Tibial nerve (tissue), 4 donors: ENCODE results near the gene ZNF892. TPM values are rescaled to one million over a fixed set of nuclear protein-coding genes. Genes with fewer than 3 reads are reported as not detected.
"Not testable (repeated sequence)": the region's sequence is repeated elsewhere in the genome, so short reads cannot be mapped to it uniquely, and the experiment has no call there.

ENCODE experiments used
- DNase-seq, 2 donors: peaks; one replicate each; pipeline ENCODE4 v3.0.0-alpha.2; 2019; ENCODE audit warnings: low spot score in 2 of 2
- H3K27ac ChIP-seq, 4 donors: fragments of 200-600 bp; sonication (generic) in 3 of 4; one replicate each; pipeline ENCODE4 v1.5.1; 2017 to 2019; ENCODE audit warnings: mild to moderate bottlenecking in 1 of 4
- H3K27me3 ChIP-seq, 2 donors: fragments of 200-600 bp; sonication (generic) in 1 of 2; one replicate each; pipeline versions ENCODE4 v1.5.1 to v1.6.0; 2017 to 2019
- H3K36me3 ChIP-seq, 3 donors: fragments of 200-600 bp; sonication (generic); one replicate each; pipeline ENCODE4 v1.5.1; 2018 to 2019
- H3K4me1 ChIP-seq, 4 donors: fragments of 200-600 bp; sonication (generic) in 3 of 4; one replicate each; pipeline ENCODE4 v1.5.1; 2017 to 2019
- H3K4me3 ChIP-seq, 4 donors: fragments of 200-600 bp; sonication (generic) in 3 of 4; one replicate each; pipeline ENCODE4 v1.5.1; 2017 to 2019; ENCODE audit warnings: mild to moderate bottlenecking in 1 of 4, moderate library complexity in 1 of 4
- H3K9me3 ChIP-seq, 4 donors: fragments of 200-600 bp; sonication (generic) in 3 of 4; one replicate each; pipeline ENCODE4 v1.5.1; 2017 to 2019
- CTCF ChIP-seq, 5 experiments: fragments of 200-600 bp in 3 of 5; fragments of 450-650 bp in 2 of 5; sonication (generic) in 3 of 5; IDR thresholded peaks; one replicate each; pipeline ENCODE4 v1.5.1; 2016 to 2019; ENCODE audit warnings: antibody characterized with exemption in 5 of 5, mild to moderate bottlenecking in 3 of 5, moderate library complexity in 2 of 5
- EP300 ChIP-seq, 2 donors: sonication (generic); formaldehyde crosslinking; IDR thresholded peaks; one replicate each; pipeline ENCODE4 v1.6.1; 2017; ENCODE audit warnings: antibody characterized with exemption in 2 of 2, mild to moderate bottlenecking in 1 of 2
- POLR2A ChIP-seq, 2 donors: fragments of 450-650 bp; IDR thresholded peaks; one replicate each; pipeline ENCODE4 v1.6.1; 2017; ENCODE audit warnings: antibody characterized with exemption in 2 of 2, mild to moderate bottlenecking in 2 of 2, moderate library complexity in 2 of 2
- WGBS, 2 donors: methylation state at CpG; one replicate each; pipeline ENCODE4 v1.1.5; 2018; 5-methylcytosine and 5-hydroxymethylcytosine counted together
- total RNA-seq, 4 donors: library from RNA; depleted of rRNA; stranded (reverse); fragments of >200 nt; gene quantifications; one replicate each; pipeline ENCODE4 v1.1.0, GENCODE V29; 2016

ZNF892 gene
- total RNA-seq, 4 donors from 2014 or later = 7.7 to 21.2 (median 14.7) TPM

GRCh38 chr2:95192956-95193355 is 14.4 kb upstream of the ZNF892 start:
- peak; percentile 21 to 66 for DNase-seq
- WGBS, 2 donors = 29 to 36% methylated on average over 12 to 13 of the region's 15 CpGs
- peak; percentile 35 to 68 (median 49) for TF ChIP-seq CTCF (IDR thresholded peaks at IDR 0.05)
- H3K4me3 ChIP-seq, H3K9me3 ChIP-seq, H3K4me1 ChIP-seq, H3K36me3 ChIP-seq, H3K27me3 ChIP-seq, H3K27ac ChIP-seq: not testable (repeated sequence)

DNA sequence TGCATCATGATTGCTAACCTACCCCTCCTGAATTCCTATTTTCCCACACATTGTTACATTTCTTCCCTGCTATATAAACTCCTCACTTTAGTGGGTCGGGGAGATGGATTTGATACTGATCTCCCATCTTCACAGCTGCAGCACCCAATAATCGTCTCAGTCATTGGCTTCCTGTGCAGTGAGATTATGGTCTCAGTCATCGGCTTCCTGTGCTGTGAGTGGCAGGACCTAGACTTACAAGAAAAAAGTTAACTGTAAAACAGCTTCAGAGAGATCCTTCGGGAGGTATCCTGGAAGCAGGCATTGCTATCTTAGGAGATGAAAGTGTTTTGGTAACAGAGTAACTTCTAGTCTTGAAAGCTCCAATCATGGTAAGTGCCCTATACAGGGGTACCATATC is 3.4 kb upstream of the ZNF892 start:
- H3K27ac ChIP-seq = no peak overlapping the region
- DNase-seq = no peak
- WGBS, 2 donors = 88 to 92% methylated on average over 4 of the region's 4 CpGs

GRCh38 chr2:95204396-95204795 is 2.9 kb upstream of the ZNF892 start:
- TF ChIP-seq CTCF (IDR thresholded peaks at IDR 0.05) (no peak), POLR2A (IDR thresholded peaks at IDR 0.05) (no peak), EP300 (IDR thresholded peaks at IDR 0.05) (no peak)
- H3K4me3 ChIP-seq = no peak overlapping the region
- H3K27ac ChIP-seq = no peak overlapping the region
- DNase-seq = no peak
- H3K27me3 ChIP-seq = no peaks in the 10 kb centered on the region
- WGBS, 2 donors = 92 to 94% methylated on average over 2 of the region's 2 CpGs
- peaks cover 0 to 18% (median 0%) of the 10 kb centered on the region in 3 donors for H3K36me3 ChIP-seq
- H3K9me3 ChIP-seq = peaks cover 0 to 3% (median 0%) of the 10 kb centered on the region in 4 donors
- peaks cover 0 to 22% (median 0%) of the 10 kb centered on the region in 4 donors for H3K4me1 ChIP-seq

More for the DNA sequence above, 3.4 kb upstream of the ZNF892 start:
- H3K4me3 ChIP-seq = no peak overlapping the region
- peaks cover 0 to 13% (median 0%) of the 10 kb centered on the region in 3 donors for H3K36me3 ChIP-seq
- no peaks in the 10 kb centered on the region for H3K9me3 ChIP-seq
- peaks cover 0 to 22% (median 0%) of the 10 kb centered on the region in 4 donors for H3K4me1 ChIP-seq
- TF ChIP-seq CTCF (IDR thresholded peaks at IDR 0.05) = no peak
- TF ChIP-seq POLR2A (IDR thresholded peaks at IDR 0.05) = no peak
- TF ChIP-seq EP300 (IDR thresholded peaks at IDR 0.05) = no peak
- H3K27me3 ChIP-seq = no peaks in the 10 kb centered on the region

- DNase-seq = no peak
- TF ChIP-seq EP300 (IDR thresholded peaks at IDR 0.05) (no peak), CTCF (IDR thresholded peaks at IDR 0.05) (no peak), POLR2A (IDR thresholded peaks at IDR 0.05) (no peak)
- no peak overlapping the region for H3K27ac ChIP-seq
- peaks cover 0 to 15% (median 3%) of the 10 kb centered on the region in 4 donors for H3K9me3 ChIP-seq
- 32 to 37% methylated on average over 10 of the region's 10 CpGs for WGBS, 2 donors
- peaks cover 0 to 32% (median 0%) of the 10 kb centered on the region in 3 donors for H3K36me3 ChIP-seq
- peak overlapping the region in 1 of 4 donors; percentile 84 for H3K4me3 ChIP-seq
- H3K27me3 ChIP-seq = no peaks in the 10 kb centered on the region
- H3K4me1 ChIP-seq = peaks cover 0 to 22% (median 0%) of the 10 kb centered on the region in 4 donors
These were observed 1.2 kb upstream of the ZNF892 start for GRCh38 chr2:95206096-95206495.

- peaks cover 0 to 35% (median 15%) of the 10 kb centered on the region in 4 donors for H3K9me3 ChIP-seq
- H3K27me3 ChIP-seq = no peaks in the 10 kb centered on the region
- no peak for TF ChIP-seq CTCF (IDR thresholded peaks at IDR 0.05)
- TF ChIP-seq EP300 (IDR thresholded peaks at IDR 0.05) = no peak
- no peak for TF ChIP-seq POLR2A (IDR thresholded peaks at IDR 0.05)
- H3K4me3 ChIP-seq = peak overlapping the region; percentile 70 to 84 (median 74)
- H3K4me1 ChIP-seq = peaks cover 0 to 22% (median 0%) of the 10 kb centered on the region in 4 donors
- H3K36me3 ChIP-seq = peaks cover 0 to 53% (median 15%) of the 10 kb centered on the region in 3 donors
- H3K27ac ChIP-seq = peak overlapping the region in 3 of 4 donors; percentile 74 to 90 (median 87)
- WGBS, 2 donors = 61% methylated on average over 6 of the region's 6 CpGs
- no peak for DNase-seq
These were observed 785 bp downstream of the ZNF892 start for GRCh38 chr2:95208106-95208505.
